ENCODE results near the gene STBD1.

Gene STBD1

GRCh38 chr4:76316131-76316530, 9.6 kb downstream of the STBD1 start:
- TF ChIP-seq CTCF (IDR thresholded peaks at IDR 0.05; ENCODE audit: unreplicated experiment in 3 of 3): no peak

DNA sequence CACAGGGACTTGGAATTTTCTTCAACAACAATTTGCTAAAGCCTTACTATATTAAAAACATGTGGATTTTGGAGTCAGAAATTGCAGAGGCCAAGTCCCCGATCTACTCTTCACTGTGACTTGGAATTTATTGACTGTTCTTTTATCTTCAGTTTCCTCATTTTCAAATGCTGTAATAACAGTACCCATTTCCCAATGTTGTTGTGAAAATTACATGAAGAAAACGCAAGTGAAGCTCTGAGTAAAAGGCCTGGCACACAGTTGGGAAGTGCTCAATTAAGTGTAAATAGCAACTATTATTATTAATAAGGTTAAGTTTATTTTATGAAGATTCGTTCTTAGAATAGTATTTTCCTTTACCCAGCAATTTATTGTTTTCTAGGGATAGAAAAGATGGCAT, 15.7 kb downstream of the STBD1 start:
- Mint-ChIP-seq H3K27me3 (ENCODE audit: low read depth) (no peaks in the 10 kb centered on the region), H3K4me1 (no peaks in the 10 kb centered on the region), H3K27ac (no peak overlapping the region), H3K9me3 (peaks cover 50% of the 10 kb centered on the region), H3K4me3 (no peak overlapping the region), H3K36me3 (ENCODE audit: low read depth) (peaks cover 4% of the 10 kb centered on the region)
- no peak for TF ChIP-seq CTCF (IDR thresholded peaks at IDR 0.05; ENCODE audit: unreplicated experiment in 3 of 3)

More at GRCh38 chr4:76316131-76316530, 9.6 kb downstream of the STBD1 start:
- peaks cover 44% of the 10 kb centered on the region for H3K9me3 Mint-ChIP-seq
- H3K27ac Mint-ChIP-seq: no peak overlapping the region
- H3K36me3 Mint-ChIP-seq (ENCODE audit: low read depth): peaks cover 3% of the 10 kb centered on the region
- H3K4me1 Mint-ChIP-seq: peaks cover 4% of the 10 kb centered on the region
- H3K27me3 Mint-ChIP-seq (ENCODE audit: low read depth): no peaks in the 10 kb centered on the region
- no peak overlapping the region for H3K4me3 Mint-ChIP-seq

DNA sequence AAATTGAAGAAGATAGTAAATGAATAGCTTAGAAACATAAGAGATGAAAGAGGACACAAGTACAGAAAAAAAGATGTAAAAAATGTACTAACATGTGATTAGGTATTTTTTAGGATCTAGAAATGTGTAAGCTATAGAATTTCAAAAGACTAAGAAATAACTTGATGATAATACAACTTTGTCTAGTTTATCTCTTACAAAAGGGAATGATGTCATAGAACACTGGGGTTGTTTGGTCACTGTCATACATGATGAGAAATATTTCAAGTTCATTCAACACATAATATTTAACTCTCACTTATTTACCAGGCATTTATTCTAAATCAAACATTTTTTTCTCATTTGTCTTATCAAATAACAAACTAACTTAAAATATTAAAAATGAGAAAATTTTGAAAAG, 18.5 kb downstream of the STBD1 start:
- TF ChIP-seq CTCF (IDR thresholded peaks at IDR 0.05; ENCODE audit: unreplicated experiment in 3 of 3): no peak
- no peak overlapping the region for H3K4me3 Mint-ChIP-seq
- H3K27me3 Mint-ChIP-seq (ENCODE audit: low read depth): no peaks in the 10 kb centered on the region
- peaks cover 44% of the 10 kb centered on the region for H3K9me3 Mint-ChIP-seq
- H3K27ac Mint-ChIP-seq: no peak overlapping the region
- H3K4me1 Mint-ChIP-seq: no peaks in the 10 kb centered on the region
- peaks cover 4% of the 10 kb centered on the region for H3K36me3 Mint-ChIP-seq (ENCODE audit: low read depth)

DNA sequence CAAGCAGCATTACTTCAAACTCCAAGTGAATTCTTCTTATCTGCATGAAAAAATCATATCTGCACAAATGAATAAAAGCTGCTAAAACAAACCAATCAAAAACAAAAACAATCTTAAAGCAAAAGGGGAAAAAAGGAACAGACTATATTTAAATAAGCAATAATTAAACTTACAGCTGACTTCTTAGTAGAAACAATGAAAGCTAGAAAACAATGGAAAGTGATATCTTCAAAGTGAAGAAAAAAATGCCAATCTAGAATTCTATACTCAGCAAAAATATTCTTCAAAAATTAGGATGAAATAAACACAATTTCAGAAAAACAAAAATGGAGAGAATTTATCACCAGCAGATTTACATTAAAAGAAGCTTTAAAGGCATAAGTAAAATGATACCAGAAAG, 20.0 kb downstream of the STBD1 start:
- Mint-ChIP-seq H3K4me1 (no peaks in the 10 kb centered on the region), H3K27me3 (ENCODE audit: low read depth) (no peaks in the 10 kb centered on the region), H3K27ac (no peak overlapping the region), H3K36me3 (ENCODE audit: low read depth) (peaks cover 4% of the 10 kb centered on the region), H3K9me3 (peaks cover 32% of the 10 kb centered on the region), H3K4me3 (no peak overlapping the region)
- no peak for TF ChIP-seq CTCF (IDR thresholded peaks at IDR 0.05; ENCODE audit: unreplicated experiment in 3 of 3)

DNA sequence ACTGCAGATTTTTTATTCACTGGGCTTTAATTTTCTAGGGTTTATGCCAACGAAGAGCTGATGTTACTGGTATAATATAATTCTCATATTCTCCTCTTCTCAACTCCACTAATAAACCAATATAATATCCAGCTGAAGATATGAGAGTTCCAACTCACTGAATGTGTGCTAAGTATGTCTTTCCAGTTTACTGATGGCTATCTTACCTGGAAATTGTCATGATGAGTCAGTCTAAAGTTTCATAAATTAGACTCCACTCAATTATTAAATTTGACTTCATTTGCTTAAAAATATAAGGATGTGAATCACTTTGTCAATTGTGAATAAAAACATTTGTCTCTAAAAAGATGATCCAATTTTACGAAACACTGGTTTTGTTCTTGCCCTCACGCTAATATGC, 28.4 kb downstream of the STBD1 start:
- no peak overlapping the region for H3K27ac Mint-ChIP-seq

More for the DNA sequence above, 28.4 kb downstream of the STBD1 start:
- H3K27me3 Mint-ChIP-seq (ENCODE audit: low read depth): peaks cover 3% of the 10 kb centered on the region
- peaks cover 9% of the 10 kb centered on the region for H3K4me1 Mint-ChIP-seq
- no peak overlapping the region for H3K4me3 Mint-ChIP-seq
- no peak for TF ChIP-seq CTCF (IDR thresholded peaks at IDR 0.05; ENCODE audit: unreplicated experiment in 3 of 3)
- no peaks in the 10 kb centered on the region for H3K36me3 Mint-ChIP-seq (ENCODE audit: low read depth)
- no peaks in the 10 kb centered on the region for H3K9me3 Mint-ChIP-seq

Measured in nephron (organoid).